ENCODE measurements around the gene GRIN2A. TPM values are rescaled to one million over a fixed set of nuclear protein-coding genes. Genes with fewer than 3 reads are reported as not detected.

The GRIN2A gene
- total and polyA plus RNA-seq, 12 donors, result 0.07 to 1.2 (median 0.32) TPM; not detected in 2

- no peak overlapping the region for H3K27ac ChIP-seq
- TF ChIP-seq POLR2A (IDR thresholded peaks at IDR 0.05) (no peak), CTCF (IDR thresholded peaks at IDR 0.05) (no peak)
- intact Hi-C loops (cut with DNase I), result no loop called here
- no peak for DNase-seq
- H3K36me3 ChIP-seq (replicated peaks in 1 of 2), result no peaks in the 10 kb centered on the region
- 54 to 65% (median 58%) methylated on average over 2 of the region's 2 CpGs for WGBS, 4 donors
- H3K27me3 ChIP-seq, result no peaks in the 10 kb centered on the region
- no peaks in the 10 kb centered on the region for H3K4me1 ChIP-seq (replicated peaks in 1 of 2)
- no peak overlapping the region for H3K4me3 ChIP-seq
- H3K9me3 ChIP-seq (replicated peaks in 1 of 3), result no peaks in the 10 kb centered on the region
Observed at GRCh38 chr16:10097271-10097670, 85.0 kb downstream of the GRIN2A start.

GRCh38 chr16:10093576-10093975, 88.7 kb downstream of the GRIN2A start:
- TF ChIP-seq POLR2A (IDR thresholded peaks at IDR 0.05) (no peak), CTCF (IDR thresholded peaks at IDR 0.05) (no peak)
- intact Hi-C loops (cut with DNase I), result no loop called here
- no peaks in the 10 kb centered on the region for H3K9me3 ChIP-seq (replicated peaks in 1 of 3)
- no peak overlapping the region for H3K27ac ChIP-seq
- H3K36me3 ChIP-seq (replicated peaks in 1 of 2), result no peaks in the 10 kb centered on the region
- no peaks in the 10 kb centered on the region for H3K4me1 ChIP-seq (replicated peaks in 1 of 2)
- no peak overlapping the region for H3K4me3 ChIP-seq
- DNase-seq, result no peak
- WGBS, 4 donors, result 65 to 69% (median 68%) methylated on average over 8 of the region's 8 CpGs
- no peaks in the 10 kb centered on the region for H3K27me3 ChIP-seq

GRCh38 chr16:10090816-10091215, 91.4 kb downstream of the GRIN2A start:
- intact Hi-C loops (cut with DNase I), result no loop called here
- Histone ChIP-seq H3K27ac (no peak overlapping the region), H3K9me3 (replicated peaks in 1 of 3) (no peaks in the 10 kb centered on the region), H3K4me1 (replicated peaks in 1 of 2) (no peaks in the 10 kb centered on the region), H3K36me3 (replicated peaks in 1 of 2) (no peaks in the 10 kb centered on the region), H3K27me3 (no peaks in the 10 kb centered on the region), H3K4me3 (no peak overlapping the region)
- TF ChIP-seq CTCF (IDR thresholded peaks at IDR 0.05) (no peak), POLR2A (IDR thresholded peaks at IDR 0.05) (no peak)
- DNase-seq, result no peak
- 77 to 83% (median 80%) methylated on average over 1 of the region's 1 CpG for WGBS, 4 donors

- Histone ChIP-seq H3K36me3 (replicated peaks in 1 of 2) (no peaks in the 10 kb centered on the region), H3K9me3 (replicated peaks in 1 of 3) (no peaks in the 10 kb centered on the region), H3K27me3 (no peaks in the 10 kb centered on the region), H3K27ac (peak overlapping the region in 1 of 5 donors; percentile 17), H3K4me1 (replicated peaks in 1 of 2) (no peaks in the 10 kb centered on the region), H3K4me3 (no peak overlapping the region)
- no peak for TF ChIP-seq POLR2A (IDR thresholded peaks at IDR 0.05)
- no peak for TF ChIP-seq CTCF (IDR thresholded peaks at IDR 0.05)
- intact Hi-C loops (cut with DNase I), result no loop called here
- WGBS, 4 donors, result 43 to 51% (median 48%) methylated on average over 6 to 7 of the region's 7 CpGs
- DNase-seq, result peak in 5 of 7 donors; percentile 6 to 82 (median 21)
Observed at GRCh38 chr16:10088380-10088793, 93.8 kb downstream of the GRIN2A start.

Measured in adrenal gland (tissue), 12 donors.